IMR-90 (cell line): ENCODE data around the gene CCNJ. TPM values are rescaled to one million over a fixed set of nuclear protein-coding genes. Genes with fewer than 3 reads are reported as not detected.
A peak's percentile ranks its signal among the peaks of the same experiment; 100 is the strongest.

Experiments
- ATAC-seq: fragments of 200-7000 bp; cut with Tn5 transposase; 2 replicates; pipeline ENCODE4 v1.9.1; 2020; ENCODE audit warnings: low read depth, mild to moderate bottlenecking, moderate library complexity
- BruUV-seq: library from RNA; stranded (reverse); fragments of 400-500 nt; replicated peaks from 2 replicates; lab custom pipeline; 2021; lab: Mats Ljungman, UMichigan
- CTCF ChIA-PET: fragments of 300-600 bp; formaldehyde crosslinking; extraction: SDS; loops from one replicate; lab custom pipeline; 2021; ENCODE audit warnings: antibody characterized with exemption; lab: Yijun Ruan, JAX
- POLR2A ChIA-PET: fragments of 300-600 bp; sonication (Branson Sonifier 250); formaldehyde crosslinking; loops from one replicate; lab custom pipeline; 2022; ENCODE audit warnings: antibody characterized with exemption; ENCODE audit not compliant: unreplicated experiment; lab: Charles Lee
- DNase-seq: peaks from one replicate; pipeline ENCODE4 v3.0.0; 2013
- H2AFZ ChIP-seq: replicated peaks from 2 replicates; pipeline ENCODE3; 2013; ENCODE audit warnings: low read length, mild to moderate bottlenecking; ENCODE audit not compliant: poor library complexity
- H2AK5ac ChIP-seq: 2 replicates; pipeline ENCODE4 v1.6.1; 2013; ENCODE audit warnings: low read depth, low read length, inconsistent platforms
- H2AK9ac ChIP-seq: replicated peaks from 2 replicates; pipeline ENCODE3; 2013; ENCODE audit warnings: mild to moderate bottlenecking, low read depth, low read length, moderate library complexity; ENCODE audit not compliant: poor library complexity
- H2BK120ac ChIP-seq: 2 replicates; pipeline ENCODE4 v1.6.1; 2013; ENCODE audit warnings: low read depth, low read length, inconsistent platforms
- H2BK15ac ChIP-seq: 3 replicates; pipeline ENCODE4 v1.6.1; 2013; ENCODE audit warnings: low read depth, low read length, inconsistent platforms
- H2BK20ac ChIP-seq: 2 replicates; pipeline ENCODE4 v1.6.1; 2013; ENCODE audit warnings: low read depth, mild to moderate bottlenecking, inconsistent platforms, low read length, moderate library complexity
- H2BK5ac ChIP-seq: 2 replicates; pipeline ENCODE4 v1.6.1; 2013; ENCODE audit warnings: mild to moderate bottlenecking, low read depth, low read length, inconsistent platforms; ENCODE audit not compliant: poor library complexity, severe bottlenecking
- H3K14ac ChIP-seq: replicated peaks from 2 replicates; pipeline ENCODE4 v1.6.1; 2013; ENCODE audit warnings: low read depth, low read length, inconsistent platforms
- H3K18ac ChIP-seq: 2 replicates; pipeline ENCODE4 v1.6.1; 2013; ENCODE audit warnings: low read depth, low read length, control low read depth
- H3K23ac ChIP-seq: 2 replicates; pipeline ENCODE4 v1.6.1; 2013; ENCODE audit warnings: low read depth, low read length, inconsistent platforms
- H3K27ac ChIP-seq: 2 replicates; pipeline ENCODE4 v1.5.1; 2013; ENCODE audit warnings: mild to moderate bottlenecking, control low read depth, low read length; ENCODE audit not compliant: insufficient read depth
- H3K27me3 ChIP-seq: 2 replicates; pipeline ENCODE4 v1.6.1; 2013; ENCODE audit warnings: low read length; ENCODE audit not compliant: control insufficient read depth, insufficient read depth
- H3K36me3 ChIP-seq: 2 replicates; pipeline ENCODE4 v1.6.1; 2013; ENCODE audit warnings: low read length, mixed read lengths; ENCODE audit not compliant: control insufficient read depth, insufficient read depth
- H3K4ac ChIP-seq: 2 replicates; pipeline ENCODE4 v1.6.1; 2013; ENCODE audit warnings: low read depth, low read length, inconsistent platforms
- H3K4me1 ChIP-seq: 2 replicates; pipeline ENCODE4 v1.6.1; 2013; ENCODE audit warnings: low read length, mixed read lengths; ENCODE audit not compliant: control insufficient read depth, insufficient read depth
- H3K4me2 ChIP-seq: 2 replicates; pipeline ENCODE4 v1.6.1; 2013; ENCODE audit warnings: low read depth, mild to moderate bottlenecking, control low read depth, low read length, moderate library complexity
- H3K4me3 ChIP-seq: 2 replicates; pipeline ENCODE4 v1.5.1; 2013; ENCODE audit warnings: low read depth, mild to moderate bottlenecking, control low read depth, low read length, moderate library complexity; ENCODE audit not compliant: insufficient read depth
- H3K56ac ChIP-seq: 2 replicates; pipeline ENCODE4 v1.6.1; 2013; ENCODE audit warnings: low read length, inconsistent platforms; ENCODE audit not compliant: insufficient read depth; ENCODE audit errors: extremely low read depth
- H3K79me1 ChIP-seq, 2 experiments: 2 replicates each; pipeline ENCODE4 v1.6.1; 2013; ENCODE audit warnings: low read length in 2 of 2, inconsistent platforms in 1 of 2, low read depth in 1 of 2
- H3K9ac ChIP-seq: 2 replicates; pipeline ENCODE4 v1.6.1; 2013; ENCODE audit warnings: low read depth, low read length, control low read depth
- H3K9me1 ChIP-seq: 2 replicates; pipeline ENCODE4 v1.6.1; 2013; ENCODE audit warnings: low read length, inconsistent platforms; ENCODE audit not compliant: insufficient read depth
- H3K9me3 ChIP-seq: 2 replicates; pipeline ENCODE4 v1.6.1; 2013; ENCODE audit warnings: low read length; ENCODE audit not compliant: control insufficient read depth, insufficient read depth
- H4K20me1 ChIP-seq: 2 replicates; pipeline ENCODE4 v1.6.1; 2013; ENCODE audit warnings: low read length, inconsistent platforms; ENCODE audit not compliant: insufficient read depth
- H4K5ac ChIP-seq: 2 replicates; pipeline ENCODE4 v1.6.1; 2013; ENCODE audit warnings: mild to moderate bottlenecking, low read depth, low read length, control low read depth
- H4K8ac ChIP-seq, 2 experiments: 2 replicates each; pipeline ENCODE4 v1.6.1; 2013; ENCODE audit warnings: low read depth in 2 of 2, low read length in 2 of 2, control low read depth in 1 of 2, inconsistent platforms in 1 of 2
- H4K91ac ChIP-seq: 2 replicates; pipeline ENCODE4 v1.6.1; 2013; ENCODE audit warnings: low read depth, low read length, inconsistent platforms; ENCODE audit not compliant: insufficient read depth
- CEBPB ChIP-seq: IDR thresholded peaks from 2 replicates; pipeline ENCODE4 v1.6.1; 2012; ENCODE audit warnings: low read depth, low read length, improper control_type of control experiment
- MAZ ChIP-seq: IDR thresholded peaks from 2 replicates; pipeline ENCODE4 v1.6.1; 2012; ENCODE audit warnings: low read depth, mild to moderate bottlenecking, low read length, improper control_type of control experiment, moderate library complexity, borderline replicate concordance
- RFX5 ChIP-seq: IDR thresholded peaks from 2 replicates; pipeline ENCODE4 v1.8.0; 2012; ENCODE audit warnings: low read depth, mild to moderate bottlenecking, low read length, moderate library complexity
- WGBS, 2 experiments: methylation state at CpG; one replicate each; pipeline versions ENCODE4 v1.1.5 to v1.1.7; 2013; ENCODE audit warnings: missing lambda C conversion rate in 2 of 2; ENCODE audit not compliant: insufficient read length in 1 of 2; ENCODE audit errors: extremely low coverage in 2 of 2; 5-methylcytosine and 5-hydroxymethylcytosine counted together
- dilution Hi-C: fragments of 300-500 bp; cut with HindIII; formaldehyde crosslinking; loops from one replicate; pipeline ENCODE4 v1.14.3; 2018; ENCODE audit warnings: low sequenced_read_pairs; ENCODE audit not compliant: unreplicated experiment
- in situ Hi-C: fragments of 300-500 bp; cut with MboI; formaldehyde crosslinking; loops from 3 replicates; pipeline ENCODE4 v1.14.3; 2019; ENCODE audit warnings: low sequenced_read_pairs, inconsistent platforms, mixed read lengths
- intact Hi-C: fragments of 100-400 bp; cut with micrococcal nuclease; formaldehyde crosslinking; loops from 2 replicates; pipeline ENCODE4 v1.10.0; 2022
- polyA plus RNA-seq, 3 experiments: library from polyadenylated mRNA; depleted of rRNA; stranded (reverse); fragments of >200 nt; gene quantifications; 2 replicates each; pipeline ENCODE4 v1.2.3, GENCODE V29; 2012; ENCODE audit warnings: low replicate concordance in 1 of 3
- total RNA-seq: library from RNA; depleted of rRNA; stranded (reverse); fragments of >200 nt; gene quantifications from 2 replicates; pipeline ENCODE4 v1.2.3, GENCODE V29; 2012

Gene CCNJ
- total and polyA plus RNA-seq, 2 of the 4 experiments (the other 2 are of a cell fraction), result 5.4 to 10.0 TPM

DNA sequence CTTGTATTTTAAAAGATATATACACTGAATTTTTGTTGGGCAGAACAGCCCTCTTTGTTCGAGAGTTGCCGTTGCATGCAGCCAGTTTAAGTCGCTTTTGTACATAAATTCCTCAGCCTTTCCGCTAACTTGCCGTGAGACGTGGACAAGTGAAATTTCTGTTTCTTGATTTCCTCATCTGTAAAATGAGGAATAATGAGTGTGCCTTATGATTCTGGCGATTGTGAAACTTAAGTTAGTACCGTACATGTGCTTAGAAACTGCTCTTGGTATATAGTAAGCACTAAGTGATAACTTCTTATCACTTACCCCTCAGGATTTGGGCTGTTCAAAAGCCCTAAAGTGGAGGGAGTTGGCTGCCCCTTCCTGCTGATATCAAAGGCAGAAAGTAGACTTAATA is 1.4 kb downstream of the CCNJ start:
- Histone ChIP-seq H3K56ac (peak overlapping the region; percentile 72), H3K36me3 (peaks cover 1% of the 10 kb centered on the region; the same call in 1 of the 2 replicates), H3K9me3 (no peaks in the 10 kb centered on the region), H2BK120ac (no peak overlapping the region), H3K27me3 (no peaks in the 10 kb centered on the region), H3K4ac (peak overlapping the region; percentile 61; the same call in 1 of the 2 replicates), H3K14ac (peak overlapping the region; percentile 82), H2BK15ac (no peak overlapping the region), H3K4me2 (peak overlapping the region; percentile 99), H2AK5ac (no peak overlapping the region), H3K9me1 (peaks cover 3% of the 10 kb centered on the region), H2AK9ac (no peak overlapping the region), H2BK20ac (no peak overlapping the region), H4K8ac (peak overlapping the region; percentile 38 to 63; a peak in 3 of 4 replicates), H2BK5ac (peak overlapping the region; percentile 54), H3K79me1 (peaks cover 6 to 34% of the 10 kb centered on the region in 2 experiments), H4K20me1 (peaks cover 3% of the 10 kb centered on the region; the same call in 1 of the 2 replicates), H3K18ac (peak overlapping the region; percentile 57), H3K27ac (peak overlapping the region; percentile 86), H4K91ac (no peak overlapping the region), H3K23ac (peak overlapping the region; percentile 87), H3K4me3 (peak overlapping the region; percentile 87), H2AFZ (peak overlapping the region; percentile 98), H3K9ac (peak overlapping the region; percentile 96), H4K5ac (peak overlapping the region; percentile 77), H3K4me1 (no peaks in the 10 kb centered on the region; the same call in 1 of the 2 replicates)
- no TSS peak for BruUV-seq
- DNase-seq (peak; percentile 70), ATAC-seq (no peak)
- CTCF ChIA-PET, result no interaction called here
- WGBS, 2 experiments, result 5% methylated on average over 4 of the region's 8 CpGs; no CpG with 5 or more reads in 1 of the 2 experiments
- dilution Hi-C loops, result no loop called here
- intact Hi-C loops, result loop anchor here (1.0 to 5.0 kb wide), 3 partner anchors 46 to 352 kb away; partner anchors contain the start of genes TCTN3 and ZNF518A
- in situ Hi-C loops, result loop anchor here (5.0 kb wide), 1 partner anchor 88 kb away; the partner anchor contains the start of gene ZNF518A
- POLR2A ChIA-PET, result no interaction called here
- TF ChIP-seq RFX5, result no peak
- TF ChIP-seq CEBPB, result peak; percentile 88
- TF ChIP-seq MAZ, result no peak
